GM12891 (cell line): ENCODE results near the gene CDKL5.

ENCODE experiments used
- DNase-seq: peaks from one replicate; pipeline ENCODE4 v3.0.0; 2011; ENCODE audit warnings: low spot score; ENCODE audit not compliant: insufficient read length
- FAIRE-seq: peaks from 2 replicates; lab custom pipeline; 2011; peaks lifted over from hg19 to GRCh38; lab: Jason Lieb, UNC
- PAX5 ChIP-seq: IDR thresholded peaks from 2 replicates; pipeline ENCODE4 v1.6.1; 2011; ENCODE audit warnings: low read length, moderate library complexity, mild to moderate bottlenecking; ENCODE audit not compliant: insufficient read depth, severe bottlenecking
- POLR2A ChIP-seq: IDR thresholded peaks from 2 replicates; pipeline ENCODE4 v1.6.1; 2011; ENCODE audit warnings: low read depth, low read length, control low read depth
- POLR2AphosphoS5 ChIP-seq: IDR thresholded peaks from 2 replicates; pipeline ENCODE4 v1.6.1; 2011; ENCODE audit warnings: low read depth, low read length, control low read depth
- POU2F2 ChIP-seq: IDR thresholded peaks from 2 replicates; pipeline ENCODE4 v1.6.1; 2011; ENCODE audit warnings: low read depth, mild to moderate bottlenecking, control low read depth, low read length, moderate library complexity
- SPI1 ChIP-seq: IDR thresholded peaks from 2 replicates; pipeline ENCODE4 v1.6.1; 2011; ENCODE audit warnings: low read depth, low read length, control low read depth
- TAF1 ChIP-seq: IDR thresholded peaks from 2 replicates; pipeline ENCODE4 v1.6.1; 2011; ENCODE audit warnings: low read depth, low read length, control low read depth

The CDKL5 gene

GRCh38 chrX:18537068-18537467, 111.7 kb downstream of the CDKL5 start:
- no peak for FAIRE-seq
- TF ChIP-seq PAX5 (no peak), POU2F2 (no peak), TAF1 (no peak), POLR2A (no peak), SPI1 (peak; percentile 62), POLR2AphosphoS5 (no peak)
- no peak for DNase-seq

DNA sequence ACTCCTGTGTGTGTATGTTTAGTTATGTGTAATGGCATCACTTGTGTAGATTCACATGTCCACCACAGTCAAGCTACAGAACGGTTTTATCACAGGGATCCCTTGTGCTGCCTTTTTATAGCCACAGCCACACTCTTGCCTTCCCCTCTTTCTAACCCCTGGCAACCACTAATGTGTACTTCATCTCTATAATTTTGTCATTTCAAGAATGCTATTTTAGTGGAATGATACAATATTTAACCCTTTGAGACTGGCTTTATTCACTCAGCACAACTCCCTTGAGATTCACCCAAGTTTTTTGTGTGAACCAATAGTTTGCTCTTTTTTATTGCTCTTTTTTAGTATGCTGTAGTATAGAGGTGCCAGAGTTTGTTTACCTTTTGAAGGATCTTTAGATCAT, 112.1 kb downstream of the CDKL5 start:
- DNase-seq (no peak), FAIRE-seq (peak; percentile 94)
- TF ChIP-seq POLR2AphosphoS5 (peak; percentile 54; the same call in 1 of the 2 replicates), POU2F2 (no peak), SPI1 (no peak), POLR2A (no peak), TAF1 (no peak), PAX5 (no peak)

GRCh38 chrX:18542131-18542530, 116.7 kb downstream of the CDKL5 start:
- TF ChIP-seq POU2F2, result no peak
- DNase-seq (no peak), FAIRE-seq (no peak)

- DNase-seq (no peak), FAIRE-seq (no peak)
- TF ChIP-seq POLR2A (no peak), SPI1 (no peak), TAF1 (no peak), POLR2AphosphoS5 (no peak), POU2F2 (no peak), PAX5 (no peak)
Measured at GRCh38 chrX:18542905-18543304, 117.5 kb downstream of the CDKL5 start.

- DNase-seq (no peak), FAIRE-seq (peak; percentile 75)
- no peak for TF ChIP-seq PAX5
- TF ChIP-seq SPI1, result peak; percentile 91
Measured at GRCh38 chrX:18543738-18544137, 118.3 kb downstream of the CDKL5 start.

DNA sequence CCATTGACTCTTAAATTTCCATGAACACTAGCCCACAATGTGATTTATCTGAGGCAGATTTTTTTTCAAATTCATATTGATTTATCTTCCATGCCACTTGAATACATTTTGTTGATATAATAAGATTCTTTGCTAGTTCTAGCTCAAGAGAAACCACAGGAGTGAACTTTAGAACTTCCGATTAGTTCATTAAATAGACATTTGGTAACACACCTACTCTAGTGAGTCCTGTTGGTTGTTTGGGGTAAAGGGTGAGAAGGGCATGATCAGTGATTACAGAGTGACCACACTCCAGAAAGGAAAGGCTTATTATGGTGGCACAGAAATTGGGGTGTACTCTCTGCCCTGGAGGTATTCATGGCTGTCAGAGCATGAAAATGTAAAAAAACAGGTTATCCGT, 120.4 kb downstream of the CDKL5 start:
- no peak for TF ChIP-seq POLR2A
- no peak for TF ChIP-seq TAF1
- no peak for TF ChIP-seq POLR2AphosphoS5
- TF ChIP-seq POU2F2, result no peak
- TF ChIP-seq SPI1, result no peak
- TF ChIP-seq PAX5, result no peak
- DNase-seq (no peak), FAIRE-seq (no peak)

- FAIRE-seq (no peak), DNase-seq (no peak)
- TF ChIP-seq POLR2A (no peak), TAF1 (no peak), PAX5 (no peak), POLR2AphosphoS5 (no peak), SPI1 (no peak), POU2F2 (no peak)
Measured at GRCh38 chrX:18548996-18549395, 123.6 kb downstream of the CDKL5 start.

DNA sequence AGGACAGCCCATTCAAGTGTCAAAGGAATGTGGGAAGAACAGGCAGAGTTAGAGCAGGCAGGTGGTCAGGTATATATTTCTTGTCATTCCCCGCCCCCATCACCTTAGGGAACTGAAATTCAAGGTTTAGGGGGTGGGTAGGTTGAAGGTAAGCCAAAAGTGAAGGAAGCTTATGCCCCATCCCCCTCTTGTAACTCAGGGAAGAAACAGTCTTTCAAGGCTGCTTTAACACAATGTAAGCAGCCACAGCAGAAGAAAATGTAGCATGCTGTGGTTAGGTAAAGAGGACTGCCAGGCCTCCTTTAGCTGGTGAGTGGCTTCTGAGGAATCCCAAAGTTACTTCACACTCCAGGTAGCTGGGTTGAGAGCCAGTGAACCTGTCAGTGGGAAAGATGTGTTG, 124.2 kb downstream of the CDKL5 start:
- no peak for FAIRE-seq

GRCh38 chrX:18557879-18558278, 132.5 kb downstream of the CDKL5 start:
- FAIRE-seq (no peak), DNase-seq (no peak)
- no peak for TF ChIP-seq TAF1
- TF ChIP-seq SPI1, result no peak
- no peak for TF ChIP-seq PAX5
- TF ChIP-seq POLR2AphosphoS5, result no peak
- no peak for TF ChIP-seq POU2F2
- TF ChIP-seq POLR2A, result no peak

More for the DNA sequence above, 124.2 kb downstream of the CDKL5 start:
- TF ChIP-seq SPI1 (0 out of 2 replicates have a peak, but pooled peaks have one; percentile 40), PAX5 (no peak)
- DNase-seq, result no peak

- DNase-seq (no peak), FAIRE-seq (no peak)
- TF ChIP-seq SPI1 (no peak), POLR2A (no peak), PAX5 (no peak), POLR2AphosphoS5 (no peak), POU2F2 (no peak), TAF1 (no peak)
Measured at GRCh38 chrX:18558799-18559198, 133.4 kb downstream of the CDKL5 start.

- FAIRE-seq (no peak), DNase-seq (no peak)
- TF ChIP-seq TAF1, result no peak
- no peak for TF ChIP-seq POU2F2
- TF ChIP-seq PAX5, result no peak
- TF ChIP-seq POLR2AphosphoS5, result no peak
- TF ChIP-seq POLR2A, result no peak
- no peak for TF ChIP-seq SPI1
Measured at GRCh38 chrX:18561020-18561419, 135.6 kb downstream of the CDKL5 start.

GRCh38 chrX:18565727-18566126, 140.3 kb downstream of the CDKL5 start:
- DNase-seq, result no peak
- no peak for TF ChIP-seq POLR2A
- no peak for FAIRE-seq
